Suprapubic skin (tissue), 3 donors: ENCODE data around the gene GAK.

Source experiments
- CTCF ChIP-seq, 2 donors: fragments of 200-600 bp in 1 of 2; fragments of 450-650 bp in 1 of 2; sonication (generic) in 1 of 2; IDR thresholded peaks; one replicate each; pipeline ENCODE4 v1.5.1; 2016 to 2019; ENCODE audit warnings: antibody characterized with exemption in 2 of 2, mild to moderate bottlenecking in 1 of 2, moderate library complexity in 1 of 2
- POLR2AphosphoS5 ChIP-seq, 3 donors: sonication (generic); formaldehyde crosslinking; IDR thresholded peaks; one replicate each; pipeline ENCODE4 v1.6.1; 2017; ENCODE audit warnings: antibody characterized with exemption in 3 of 3

- TF ChIP-seq CTCF (IDR thresholded peaks at IDR 0.05) (no peak), POLR2AphosphoS5 (IDR thresholded peaks at IDR 0.05) (no peak)
Observed at GRCh38 chr4:874971-875817, 56.9 kb downstream of the GAK start.
